Natural killer cell treated with Interleukin-12 subunit alpha and Interleukin-12 subunit beta and Interleukin-15 and Interleukin-18, amount 100 ng/mL, for 72 hours (primary cell): ENCODE results near the gene MYOZ2. TPM values are rescaled to one million over a fixed set of nuclear protein-coding genes. Genes with fewer than 3 reads are reported as not detected.
"Not testable (repeated sequence)": the region's sequence is repeated elsewhere in the genome, so short reads cannot be mapped to it uniquely, and the experiment has no call there.

ENCODE experiments used
- ATAC-seq, 2 donors: fragments of 150-1000 bp; cut with Tn5 transposase in 1 of 2; sonication (Bioruptor Pico), chemical (Tn5 transposase) in 1 of 2; 2 replicates each; pipeline ENCODE4 v1.10.0; 2021
- DNase-seq: peaks from one replicate; pipeline ENCODE4 v3.0.0; 2022; ENCODE audit warnings: low spot score
- H3K27ac Mint-ChIP-seq, 2 donors: 1 replicate in 1 of 2; 2 replicates in 1 of 2; pipeline ENCODE4 v1.8.0; 2022; ENCODE audit warnings: mixed read lengths in 2 of 2, mild to moderate bottlenecking in 1 of 2, moderate library complexity in 1 of 2
- H3K27me3 Mint-ChIP-seq, 2 donors: 1 replicate in 1 of 2; 2 replicates in 1 of 2; pipeline ENCODE4 v1.8.0; 2022; ENCODE audit warnings: mixed read lengths in 2 of 2
- H3K36me3 Mint-ChIP-seq: one replicate; pipeline ENCODE4 v1.8.0; 2022; ENCODE audit warnings: mixed read lengths
- H3K4me1 Mint-ChIP-seq, 2 donors: 1 replicate in 1 of 2; 2 replicates in 1 of 2; pipeline ENCODE4 v1.8.0; 2022; ENCODE audit warnings: low read depth in 2 of 2, mixed read lengths in 2 of 2, mild to moderate bottlenecking in 1 of 2
- H3K4me3 Mint-ChIP-seq: one replicate; pipeline ENCODE4 v1.8.0; 2022; ENCODE audit warnings: mixed read lengths
- H3K9me3 Mint-ChIP-seq: 2 replicates; pipeline ENCODE4 v1.8.0; 2022; ENCODE audit warnings: mixed read lengths
- total RNA-seq, 2 donors: library from RNA; stranded (reverse); gene quantifications; one replicate each; pipeline ENCODE4 v1.2.3, GENCODE V29; 2022

The MYOZ2 gene
- total RNA-seq, 2 donors from 2014 or later, result not detected

- Mint-ChIP-seq H3K9me3 (no peaks in the 10 kb centered on the region), H3K36me3 (no peaks in the 10 kb centered on the region), H3K4me1 (peaks cover 6 to 10% of the 10 kb centered on the region in 2 donors), H3K27ac (peak overlapping the region in 1 of 2 donors; percentile 8), H3K4me3 (peak overlapping the region; percentile 18), H3K27me3 (peaks cover 6 to 12% of the 10 kb centered on the region in 2 donors)
- ATAC-seq, result no peak
- no peak for DNase-seq
Observed at GRCh38 chr4:119139311-119139710, 3.7 kb downstream of the MYOZ2 start.

DNA sequence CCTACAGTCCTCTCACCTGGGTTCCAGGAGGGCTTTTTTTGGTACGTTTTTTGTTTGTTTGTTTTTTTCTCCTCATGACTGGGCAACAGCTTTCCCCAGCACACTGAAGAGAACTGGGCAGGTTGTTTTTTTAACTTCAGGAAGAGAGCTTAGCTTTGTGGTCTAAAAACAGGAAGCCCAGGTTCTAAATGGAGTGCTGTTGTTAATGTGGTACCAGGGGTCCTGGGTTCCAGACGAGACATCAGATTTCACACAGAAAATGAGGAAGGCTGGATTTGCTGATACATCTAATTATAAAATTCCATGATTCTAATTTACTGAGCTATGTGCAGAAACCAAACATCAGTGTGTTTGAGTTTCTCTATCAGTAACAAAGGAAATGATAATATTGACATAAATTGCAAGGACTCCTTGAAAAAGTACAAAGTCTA, 4.2 kb downstream of the MYOZ2 start:
- Mint-ChIP-seq H3K9me3 (no peaks in the 10 kb centered on the region), H3K36me3 (no peaks in the 10 kb centered on the region), H3K27ac (peak overlapping the region in 1 of 2 donors; percentile 8), H3K4me3 (no peak overlapping the region), H3K27me3 (peaks cover 3 to 12% of the 10 kb centered on the region in 2 donors), H3K4me1 (peaks cover 6 to 10% of the 10 kb centered on the region in 2 donors)
- no peak for DNase-seq
- ATAC-seq, result no peak

DNA sequence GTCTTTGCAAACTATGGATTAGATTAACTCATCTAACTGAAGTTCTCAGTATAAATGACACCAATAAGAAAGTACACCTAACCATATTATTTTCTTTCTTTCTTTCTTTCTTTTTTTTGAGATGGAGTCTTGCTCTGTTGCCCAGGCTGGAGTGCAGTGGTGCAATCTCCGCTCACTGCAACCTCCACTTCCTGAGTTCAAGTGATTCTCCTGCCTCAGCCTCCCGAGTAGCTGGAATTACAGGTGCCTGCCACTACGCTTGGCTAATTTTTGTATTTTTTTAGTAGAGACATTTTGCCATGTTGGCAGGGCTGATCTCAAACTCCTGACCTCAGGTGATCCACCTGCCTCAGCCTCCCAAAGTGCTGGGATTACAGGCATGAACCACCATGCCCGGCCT, 5.7 kb downstream of the MYOZ2 start:
- H3K27ac Mint-ChIP-seq, H3K4me1 Mint-ChIP-seq, H3K36me3 Mint-ChIP-seq, DNase-seq, H3K9me3 Mint-ChIP-seq, ATAC-seq, H3K4me3 Mint-ChIP-seq: not testable (repeated sequence)
- H3K27me3 Mint-ChIP-seq, result peaks cover 3 to 14% of the 10 kb centered on the region in 2 donors

GRCh38 chr4:119142833-119143232, 7.2 kb downstream of the MYOZ2 start:
- ATAC-seq (no peak), DNase-seq (no peak)
- no peak overlapping the region for H3K27ac Mint-ChIP-seq
- H3K9me3 Mint-ChIP-seq, result no peaks in the 10 kb centered on the region
- no peaks in the 10 kb centered on the region for H3K36me3 Mint-ChIP-seq
- H3K4me3 Mint-ChIP-seq, result no peak overlapping the region
- peaks cover 6 to 10% of the 10 kb centered on the region in 2 donors for H3K4me1 Mint-ChIP-seq
- H3K27me3 Mint-ChIP-seq, result peaks cover under 1 to 14% of the 10 kb centered on the region in 2 donors

DNA sequence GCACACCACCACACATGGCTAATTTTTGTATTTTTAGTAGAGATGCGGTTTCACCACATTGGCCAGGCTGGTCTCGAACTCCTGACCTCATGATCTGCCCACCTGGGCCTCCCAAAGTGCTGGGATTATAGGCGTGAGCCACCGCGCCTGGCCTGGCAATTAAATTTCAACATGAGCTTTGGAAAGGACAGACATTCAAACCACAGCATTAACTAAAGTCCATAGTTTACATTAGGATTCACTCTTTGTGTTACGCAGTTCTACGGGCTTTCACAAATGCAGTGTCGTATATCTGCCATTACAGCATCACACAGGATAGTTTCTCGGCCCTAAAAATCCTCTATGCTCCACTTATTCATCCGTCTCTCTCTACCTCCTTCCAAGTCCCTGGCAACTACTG, 7.7 kb downstream of the MYOZ2 start:
- peaks cover 6 to 14% of the 10 kb centered on the region in 2 donors for H3K27me3 Mint-ChIP-seq
- ATAC-seq, H3K27ac Mint-ChIP-seq, H3K4me1 Mint-ChIP-seq, DNase-seq, H3K36me3 Mint-ChIP-seq, H3K4me3 Mint-ChIP-seq, H3K9me3 Mint-ChIP-seq: not testable (repeated sequence)

GRCh38 chr4:119149110-119149509, 13.5 kb downstream of the MYOZ2 start:
- H3K4me3 Mint-ChIP-seq, result no peak overlapping the region

DNA sequence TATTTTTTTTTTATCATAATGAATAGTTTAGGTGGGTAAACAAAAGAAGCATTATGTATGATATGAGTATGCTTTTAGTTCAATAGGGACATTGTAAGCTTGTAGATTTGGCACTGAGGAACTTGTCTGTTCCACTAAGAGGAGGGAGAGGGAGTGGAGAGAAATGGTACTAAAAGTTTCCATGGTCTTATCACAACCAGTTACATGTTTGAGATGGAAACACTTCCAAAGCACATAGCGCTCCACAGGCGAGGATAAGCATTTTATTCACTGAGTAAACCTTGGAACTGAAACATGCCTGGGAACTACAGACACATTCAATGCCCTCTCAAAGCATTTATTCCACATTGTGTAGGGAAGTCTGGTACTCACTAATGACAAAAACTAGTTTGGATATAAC, 15.5 kb downstream of the MYOZ2 start:
- DNase-seq, result no peak
- no peak for ATAC-seq
- no peaks in the 10 kb centered on the region for H3K4me1 Mint-ChIP-seq
- H3K27me3 Mint-ChIP-seq, result peaks cover 22 to 47% of the 10 kb centered on the region in 2 donors
- H3K36me3 Mint-ChIP-seq, result no peaks in the 10 kb centered on the region
- no peak overlapping the region for H3K27ac Mint-ChIP-seq
- no peak overlapping the region for H3K4me3 Mint-ChIP-seq
- no peaks in the 10 kb centered on the region for H3K9me3 Mint-ChIP-seq

More at GRCh38 chr4:119149110-119149509, 13.5 kb downstream of the MYOZ2 start:
- Mint-ChIP-seq H3K36me3 (no peaks in the 10 kb centered on the region), H3K4me1 (no peaks in the 10 kb centered on the region), H3K27ac (no peak overlapping the region), H3K9me3 (no peaks in the 10 kb centered on the region), H3K27me3 (peaks cover 12 to 34% of the 10 kb centered on the region in 2 donors)
- ATAC-seq (no peak), DNase-seq (no peak)

GRCh38 chr4:119152741-119153140, 17.1 kb downstream of the MYOZ2 start:
- Mint-ChIP-seq H3K27ac (no peak overlapping the region), H3K4me1 (no peaks in the 10 kb centered on the region), H3K36me3 (no peaks in the 10 kb centered on the region), H3K27me3 (peaks cover 23 to 37% of the 10 kb centered on the region in 2 donors), H3K9me3 (no peaks in the 10 kb centered on the region), H3K4me3 (no peak overlapping the region)
- ATAC-seq, result no peak
- DNase-seq, result no peak

DNA sequence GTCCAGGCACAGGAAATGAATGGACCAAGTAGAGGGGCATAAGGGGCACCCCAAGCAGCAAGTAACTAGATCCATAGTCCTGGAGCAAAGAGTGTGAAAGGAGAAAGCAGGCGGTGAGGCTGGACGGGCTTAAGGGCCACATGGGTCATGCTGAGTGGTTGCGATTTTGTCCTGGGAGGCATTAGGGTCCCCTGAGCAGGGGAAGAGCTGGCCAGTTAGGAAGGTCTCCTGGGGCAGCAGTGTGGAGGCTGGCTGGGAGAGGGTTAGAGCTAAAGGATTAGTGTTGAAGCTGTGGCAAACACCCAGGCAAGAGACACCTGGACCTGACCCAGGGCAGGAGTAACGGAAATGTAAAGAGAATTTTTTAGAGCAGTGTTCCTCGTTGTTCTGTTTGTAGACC, 26.5 kb downstream of the MYOZ2 start:
- Mint-ChIP-seq H3K4me1 (no peaks in the 10 kb centered on the region), H3K27me3 (peaks cover 20 to 27% of the 10 kb centered on the region in 2 donors), H3K4me3 (no peak overlapping the region), H3K9me3 (no peaks in the 10 kb centered on the region), H3K36me3 (no peaks in the 10 kb centered on the region), H3K27ac (no peak overlapping the region)
- DNase-seq (no peak), ATAC-seq (peak in 1 of 2 donors; percentile 38)

- Mint-ChIP-seq H3K4me3 (no peak overlapping the region), H3K27ac (no peak overlapping the region), H3K36me3 (no peaks in the 10 kb centered on the region), H3K4me1 (no peaks in the 10 kb centered on the region), H3K27me3 (peaks cover 24 to 46% of the 10 kb centered on the region in 2 donors), H3K9me3 (no peaks in the 10 kb centered on the region)
- DNase-seq (no peak), ATAC-seq (no peak)
Observed at GRCh38 chr4:119165767-119166166, 30.1 kb downstream of the MYOZ2 start.

DNA sequence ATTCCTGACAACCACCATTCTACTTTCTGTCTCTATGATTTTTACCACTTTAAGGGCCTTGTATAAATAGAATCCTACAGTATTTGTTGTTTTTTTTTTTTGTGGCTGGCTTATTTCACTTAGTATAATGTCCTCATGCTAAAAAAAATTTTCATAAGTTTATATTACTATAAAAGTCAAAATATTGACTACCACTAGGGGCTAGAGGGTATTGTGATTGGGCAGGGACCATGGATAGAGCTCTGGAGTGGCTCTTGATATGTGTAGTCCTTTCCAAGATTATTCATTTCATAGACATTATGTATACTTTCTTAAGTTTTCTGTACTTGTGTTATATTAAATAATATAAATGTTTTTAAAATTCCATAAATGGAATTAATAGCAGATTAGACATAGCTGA, 34.6 kb downstream of the MYOZ2 start:
- Mint-ChIP-seq H3K4me3 (no peak overlapping the region), H3K9me3 (no peaks in the 10 kb centered on the region), H3K27ac (no peak overlapping the region), H3K36me3 (no peaks in the 10 kb centered on the region), H3K4me1 (no peaks in the 10 kb centered on the region), H3K27me3 (peaks cover 8 to 27% of the 10 kb centered on the region in 2 donors)
- no peak for DNase-seq
- no peak for ATAC-seq

DNA sequence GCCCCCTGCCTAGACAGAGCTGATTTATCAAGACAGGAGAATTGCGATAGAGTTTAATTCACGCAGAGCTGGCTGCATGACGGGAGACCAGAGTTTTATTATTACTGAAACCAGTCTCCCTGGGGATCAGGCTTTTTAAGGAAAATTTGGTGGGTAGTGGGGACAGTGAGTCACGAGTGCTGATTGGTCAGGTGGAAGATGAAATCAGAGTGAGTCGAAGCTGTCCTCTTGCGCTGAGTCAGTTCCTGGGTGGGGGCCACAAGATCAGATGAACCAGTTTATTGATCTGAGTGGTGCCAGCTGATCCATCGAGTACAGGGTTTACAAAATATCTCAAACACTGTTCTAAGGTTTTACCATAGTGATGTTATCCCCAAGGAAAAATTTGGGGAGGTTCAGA, 36.6 kb downstream of the MYOZ2 start:
- Mint-ChIP-seq H3K27ac (no peak overlapping the region), H3K36me3 (no peaks in the 10 kb centered on the region), H3K9me3 (no peaks in the 10 kb centered on the region), H3K27me3 (peaks cover 8 to 27% of the 10 kb centered on the region in 2 donors), H3K4me3 (no peak overlapping the region), H3K4me1 (no peaks in the 10 kb centered on the region)
- ATAC-seq (no peak), DNase-seq (no peak)

- DNase-seq, H3K9me3 Mint-ChIP-seq, ATAC-seq: not testable (repeated sequence)
Observed at GRCh38 chr4:119173729-119174361, 38.2 kb downstream of the MYOZ2 start.

GRCh38 chr4:119179011-119179410, 43.4 kb downstream of the MYOZ2 start:
- Mint-ChIP-seq H3K4me1 (no peaks in the 10 kb centered on the region), H3K4me3 (no peak overlapping the region), H3K27me3 (peaks cover 25 to 52% of the 10 kb centered on the region in 2 donors), H3K27ac (no peak overlapping the region), H3K36me3 (no peaks in the 10 kb centered on the region), H3K9me3 (no peaks in the 10 kb centered on the region)
- no peak for ATAC-seq
- no peak for DNase-seq

More at GRCh38 chr4:119173729-119174361, 38.2 kb downstream of the MYOZ2 start:
- not testable (repeated sequence) for H3K4me3 Mint-ChIP-seq, H3K27ac Mint-ChIP-seq, H3K4me1 Mint-ChIP-seq, H3K36me3 Mint-ChIP-seq
- peaks cover 18 to 36% of the 10 kb centered on the region in 2 donors for H3K27me3 Mint-ChIP-seq

DNA sequence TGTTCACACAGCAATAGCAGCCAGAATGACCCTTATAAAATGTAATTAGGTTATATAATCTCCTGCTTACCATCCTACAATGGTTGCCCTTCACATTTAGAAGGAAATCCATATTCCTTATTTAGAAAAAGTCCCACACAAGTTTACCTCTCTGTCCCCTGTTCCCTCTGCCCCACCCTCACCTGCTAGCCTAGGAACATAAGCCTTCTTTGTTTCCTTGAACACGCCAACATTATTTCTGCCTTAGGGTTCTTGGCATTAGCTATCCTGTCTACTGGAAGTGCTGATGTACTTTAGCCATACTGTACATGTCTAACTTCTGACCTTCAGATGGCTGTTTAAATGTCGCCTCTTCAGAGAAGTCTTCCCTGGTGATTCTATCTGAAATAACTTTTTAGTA, 48.5 kb downstream of the MYOZ2 start:
- no peaks in the 10 kb centered on the region for H3K4me1 Mint-ChIP-seq
- H3K27me3 Mint-ChIP-seq, result peaks cover 15 to 36% of the 10 kb centered on the region in 2 donors
- ATAC-seq (no peak), DNase-seq (no peak)
- H3K27ac Mint-ChIP-seq, result no peak overlapping the region
- H3K9me3 Mint-ChIP-seq, result no peaks in the 10 kb centered on the region
- no peak overlapping the region for H3K4me3 Mint-ChIP-seq
- H3K36me3 Mint-ChIP-seq, result no peaks in the 10 kb centered on the region
